ENCODE results near the gene LRRK1. TPM values are rescaled to one million over a fixed set of nuclear protein-coding genes. Genes with fewer than 3 reads are reported as not detected.

The LRRK1 gene
- total RNA-seq, result 2.3 TPM

- ATAC-seq, result peak; percentile 45
- no peak for DNase-seq (ENCODE audit: low spot score)
These were observed at the start of gene LRRK1 for GRCh38 chr15:100918690-100919480. TSS of gene LRRK1 (plus strand) at chr15:100919357. CDS start at chr15:100924633, 5,276 bp downstream.

GRCh38 chr15:100873029-100873677 is 46.0 kb upstream of the LRRK1 start:
- DNase-seq (ENCODE audit: low spot score), result peak; percentile 63

GRCh38 chr15:100875495-100875894 is 43.7 kb upstream of the LRRK1 start:
- no peak for DNase-seq (ENCODE audit: low spot score)
- ATAC-seq, result no peak

More at GRCh38 chr15:100873029-100873677, 46.0 kb upstream of the LRRK1 start:
- peak; percentile 98 for ATAC-seq

- DNase-seq (ENCODE audit: low spot score), result no peak
- no peak for ATAC-seq
These were observed 43.2 kb upstream of the LRRK1 start for GRCh38 chr15:100875976-100876375.

GRCh38 chr15:100877551-100877950 is 41.6 kb upstream of the LRRK1 start:
- DNase-seq (ENCODE audit: low spot score) (no peak), ATAC-seq (no peak)

GRCh38 chr15:100878130-100878529 is 41.0 kb upstream of the LRRK1 start:
- no peak for ATAC-seq
- DNase-seq (ENCODE audit: low spot score), result no peak

GRCh38 chr15:100878648-100879047 is 40.5 kb upstream of the LRRK1 start:
- no peak for ATAC-seq
- DNase-seq (ENCODE audit: low spot score), result no peak

GRCh38 chr15:100879061-100879463 is 40.1 kb upstream of the LRRK1 start:
- DNase-seq (ENCODE audit: low spot score), result no peak
- ATAC-seq, result peak; percentile 34

- DNase-seq (ENCODE audit: low spot score), result no peak
- peak; percentile 56 for ATAC-seq
These were observed 39.6 kb upstream of the LRRK1 start, which contains the start of gene ALDH1A3 for GRCh38 chr15:100879464-100880138. TSS of gene ALDH1A3 (plus strand) at chr15:100879831. CDS start at chr15:100879908, 77 bp downstream.

GRCh38 chr15:100880139-100880896 is 38.8 kb upstream of the LRRK1 start:
- ATAC-seq, result no peak
- no peak for DNase-seq (ENCODE audit: low spot score)

GRCh38 chr15:100880897-100881242 is 38.3 kb upstream of the LRRK1 start:
- ATAC-seq, result no peak
- no peak for DNase-seq (ENCODE audit: low spot score)

GRCh38 chr15:100881573-100882336 is 37.4 kb upstream of the LRRK1 start:
- ATAC-seq, result no peak
- no peak for DNase-seq (ENCODE audit: low spot score)

GRCh38 chr15:100885116-100885515 is 34.0 kb upstream of the LRRK1 start:
- no peak for ATAC-seq

GRCh38 chr15:100885811-100886210 is 33.3 kb upstream of the LRRK1 start:
- ATAC-seq (no peak), DNase-seq (ENCODE audit: low spot score) (no peak)

More at GRCh38 chr15:100885116-100885515, 34.0 kb upstream of the LRRK1 start:
- DNase-seq (ENCODE audit: low spot score), result no peak

GRCh38 chr15:100887211-100887913 is 31.8 kb upstream of the LRRK1 start:
- ATAC-seq, result no peak
- no peak for DNase-seq (ENCODE audit: low spot score)

GRCh38 chr15:100889385-100890050 is 29.6 kb upstream of the LRRK1 start:
- DNase-seq (ENCODE audit: low spot score), result no peak
- no peak for ATAC-seq

GRCh38 chr15:100890051-100890720 is 29.0 kb upstream of the LRRK1 start:
- DNase-seq (ENCODE audit: low spot score) (no peak), ATAC-seq (no peak)

- ATAC-seq (no peak), DNase-seq (ENCODE audit: low spot score) (no peak)
These were observed 28.3 kb upstream of the LRRK1 start for GRCh38 chr15:100890850-100891249.
